Caco-2 (cell line): Measurements from ENCODE around the gene SH3BP1. TPM values are rescaled to one million over a fixed set of nuclear protein-coding genes. Genes with fewer than 3 reads are reported as not detected.
"Not testable (repeated sequence)": the region's sequence is repeated elsewhere in the genome, so short reads cannot be mapped to it uniquely, and the experiment has no call there.

ENCODE experiments used
- BruUV-seq: library from RNA; stranded (reverse); fragments of 400-500 nt; replicated peaks from 2 replicates; lab custom pipeline; 2021; lab: Mats Ljungman, UMichigan
- CTCF ChIA-PET: fragments of 300-600 bp; sonication (Branson Sonifier 250); formaldehyde crosslinking; loops from one replicate; lab custom pipeline; 2022; ENCODE audit warnings: antibody characterized with exemption; lab: Charles Lee
- POLR2A ChIA-PET: fragments of 300-600 bp; sonication (Branson Sonifier 250); formaldehyde crosslinking; loops from one replicate; lab custom pipeline; 2022; ENCODE audit warnings: antibody characterized with exemption; lab: Charles Lee
- DNase-seq, 2 experiments: peaks; one replicate each; pipeline versions ENCODE4 v3.0.0 to v3.0.0-alpha.2; 2020 to 2022
- H3K27me3 ChIP-seq: replicated peaks from 2 replicates; pipeline ENCODE4 v1.6.0; 2011; ENCODE audit warnings: low read length; ENCODE audit not compliant: control insufficient read depth, insufficient read depth
- H3K36me3 ChIP-seq: 2 replicates; pipeline ENCODE4 v1.5.1; 2011; ENCODE audit warnings: low read length; ENCODE audit not compliant: control insufficient read depth, insufficient read depth
- H3K4me1 ChIP-seq: fragments of 250-450 bp; sonication (Bioruptor Pico); 2 replicates; pipeline ENCODE4 v1.5.1; 2020; ENCODE audit warnings: mild to moderate bottlenecking
- H3K4me3 ChIP-seq: 2 replicates; pipeline ENCODE4 v1.5.1; 2011; ENCODE audit warnings: low read depth, mild to moderate bottlenecking, control low read depth, low read length
- H3K9me3 ChIP-seq: fragments of 250-450 bp; sonication (Bioruptor Pico); 2 replicates; pipeline ENCODE4 v1.5.1; 2020; ENCODE audit warnings: mild to moderate bottlenecking, moderate library complexity
- H3K27ac Mint-ChIP-seq: one replicate; pipeline ENCODE4 v1.8.0; 2022; ENCODE audit warnings: mixed read lengths; ENCODE audit not compliant: unreplicated experiment
- H3K27me3 Mint-ChIP-seq: one replicate; pipeline ENCODE4 v1.8.0; 2022; ENCODE audit warnings: mixed read lengths; ENCODE audit not compliant: insufficient read depth, unreplicated experiment
- H3K36me3 Mint-ChIP-seq: one replicate; pipeline ENCODE4 v1.8.0; 2022; ENCODE audit warnings: mild to moderate bottlenecking, mixed read lengths; ENCODE audit not compliant: insufficient read depth, unreplicated experiment
- H3K4me1 Mint-ChIP-seq: one replicate; pipeline ENCODE4 v1.8.0; 2022; ENCODE audit warnings: low read depth, mixed read lengths; ENCODE audit not compliant: unreplicated experiment
- H3K4me3 Mint-ChIP-seq: one replicate; pipeline ENCODE4 v1.8.0; 2022; ENCODE audit warnings: mild to moderate bottlenecking, moderate library complexity, mixed read lengths; ENCODE audit not compliant: unreplicated experiment
- H3K9me3 Mint-ChIP-seq: one replicate; pipeline ENCODE4 v1.8.0; 2022; ENCODE audit warnings: mixed read lengths; ENCODE audit not compliant: unreplicated experiment
- CTCF ChIP-seq, 2 experiments: fragments of 200-600 bp in 1 of 2; IDR thresholded peaks; 1 replicate in 1 of 2; 2 replicates in 1 of 2; pipeline versions ENCODE4 v1.5.1 to v1.8.0; 2011 to 2022; ENCODE audit warnings: antibody characterized with exemption in 1 of 2, control low read depth in 1 of 2, inconsistent platforms in 1 of 2, low read depth in 1 of 2, low read length in 1 of 2, mild to moderate bottlenecking in 1 of 2, moderate library complexity in 1 of 2; ENCODE audit not compliant: insufficient read depth in 1 of 2, severe bottlenecking in 1 of 2, unreplicated experiment in 1 of 2
- intact Hi-C: fragments of 100-400 bp; cut with micrococcal nuclease; formaldehyde crosslinking; loops from one replicate; pipeline ENCODE4 v1.10.0; 2022; ENCODE audit not compliant: unreplicated experiment
- total RNA-seq: library from RNA; stranded (reverse); gene quantifications from 2 replicates; pipeline ENCODE4 v1.2.3, GENCODE V29; 2022

Gene SH3BP1
- total RNA-seq, 1 experiment from 2014 or later: 19.8 TPM

DNA sequence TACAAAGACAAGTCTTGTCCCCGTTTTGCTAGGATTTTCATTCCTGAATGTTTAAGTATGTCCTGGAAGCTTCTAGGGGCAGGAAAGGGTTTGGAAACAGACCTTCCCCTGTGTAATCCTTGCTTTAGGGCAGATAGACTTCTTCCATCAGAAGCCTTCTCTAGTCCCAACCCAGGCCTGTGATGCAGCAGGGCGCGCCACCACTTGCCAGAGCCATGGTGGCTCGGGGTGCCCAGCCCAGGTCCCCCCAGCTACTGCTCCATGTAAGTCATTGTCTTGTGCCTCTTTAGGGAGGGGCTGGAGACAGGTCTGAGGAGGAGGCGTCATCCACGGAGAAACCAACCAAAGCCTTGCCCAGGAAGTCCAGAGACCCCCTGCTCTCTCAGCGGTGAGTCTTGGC lies 50.9 kb downstream of the SH3BP1 start:
- POLR2A ChIA-PET: no interaction called here
- Mint-ChIP-seq H3K9me3 (no peaks in the 10 kb centered on the region), H3K4me1 (no peaks in the 10 kb centered on the region), H3K4me3 (no peak overlapping the region), H3K27me3 (no peaks in the 10 kb centered on the region), H3K36me3 (peaks cover 27% of the 10 kb centered on the region), H3K27ac (no peak overlapping the region)
- Histone ChIP-seq H3K27me3 (no peaks in the 10 kb centered on the region; the same call in 1 of the 2 replicates), H3K36me3 (peaks cover 4% of the 10 kb centered on the region; the same call in 1 of the 2 replicates), H3K4me1 (peaks cover 6% of the 10 kb centered on the region; the same call in 1 of the 2 replicates), H3K9me3 (no peaks in the 10 kb centered on the region), H3K4me3 (no peak overlapping the region)
- intact Hi-C loops: no loop called here
- no peak for DNase-seq
- CTCF ChIA-PET: no interaction called here
- BruUV-seq: no TSS peak
- TF ChIP-seq CTCF (IDR thresholded peaks at IDR 0.05; ENCODE audit: insufficient read depth in 1 of 2, low read depth in 1 of 2, low read length in 1 of 2, severe bottlenecking in 1 of 2, unreplicated experiment in 1 of 2): no peak

DNA sequence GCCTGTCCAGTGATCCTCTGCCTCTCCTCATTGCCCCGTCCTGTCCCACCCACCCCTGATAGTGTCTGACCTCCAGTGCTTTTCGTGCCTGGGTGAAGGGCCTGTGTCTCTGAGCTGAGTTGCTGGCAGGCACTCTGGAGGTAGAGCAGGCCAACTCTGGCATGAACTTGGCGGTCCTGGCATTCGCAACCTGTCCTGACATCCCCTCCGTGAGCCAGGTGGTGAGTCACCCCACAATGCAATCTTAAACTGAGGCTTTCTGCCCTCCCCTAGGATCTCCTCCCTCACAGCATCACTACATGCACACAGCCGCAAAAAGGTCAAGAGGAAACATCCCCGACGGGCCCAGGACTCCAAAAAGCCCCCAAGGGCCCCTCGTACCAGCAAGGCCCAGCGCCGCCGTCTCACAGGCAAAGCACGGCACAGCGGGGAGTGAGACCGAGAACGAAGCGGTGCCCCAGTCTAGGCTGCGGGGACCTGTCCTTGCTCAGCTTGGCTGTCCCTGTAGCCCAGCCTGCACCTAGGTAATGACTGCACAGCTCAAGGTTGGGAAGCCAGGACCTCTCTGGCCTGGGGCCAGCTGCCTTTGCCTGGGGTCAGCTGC lies 51.5 kb downstream of the SH3BP1 start:
- no peaks in the 10 kb centered on the region for H3K4me1 ChIP-seq
- Mint-ChIP-seq H3K4me1 (peaks cover 3% of the 10 kb centered on the region), H3K9me3 (no peaks in the 10 kb centered on the region), H3K4me3 (no peak overlapping the region), H3K27ac (no peak overlapping the region), H3K27me3 (no peaks in the 10 kb centered on the region), H3K36me3 (peaks cover 24% of the 10 kb centered on the region)
- no peak for DNase-seq
- H3K4me3 ChIP-seq: no peak overlapping the region
- no TSS peak for BruUV-seq
- no peak for TF ChIP-seq CTCF (IDR thresholded peaks at IDR 0.05; ENCODE audit: insufficient read depth in 1 of 2, low read depth in 1 of 2, low read length in 1 of 2, severe bottlenecking in 1 of 2, unreplicated experiment in 1 of 2)
- peaks cover 4% of the 10 kb centered on the region; the same call in 1 of the 2 replicates for H3K36me3 ChIP-seq
- no peaks in the 10 kb centered on the region for H3K9me3 ChIP-seq
- ChIA-PET CTCF (no interaction called here), POLR2A (no interaction called here)
- intact Hi-C loops: no loop called here
- no peaks in the 10 kb centered on the region; the same call in 1 of the 2 replicates for H3K27me3 ChIP-seq

DNA sequence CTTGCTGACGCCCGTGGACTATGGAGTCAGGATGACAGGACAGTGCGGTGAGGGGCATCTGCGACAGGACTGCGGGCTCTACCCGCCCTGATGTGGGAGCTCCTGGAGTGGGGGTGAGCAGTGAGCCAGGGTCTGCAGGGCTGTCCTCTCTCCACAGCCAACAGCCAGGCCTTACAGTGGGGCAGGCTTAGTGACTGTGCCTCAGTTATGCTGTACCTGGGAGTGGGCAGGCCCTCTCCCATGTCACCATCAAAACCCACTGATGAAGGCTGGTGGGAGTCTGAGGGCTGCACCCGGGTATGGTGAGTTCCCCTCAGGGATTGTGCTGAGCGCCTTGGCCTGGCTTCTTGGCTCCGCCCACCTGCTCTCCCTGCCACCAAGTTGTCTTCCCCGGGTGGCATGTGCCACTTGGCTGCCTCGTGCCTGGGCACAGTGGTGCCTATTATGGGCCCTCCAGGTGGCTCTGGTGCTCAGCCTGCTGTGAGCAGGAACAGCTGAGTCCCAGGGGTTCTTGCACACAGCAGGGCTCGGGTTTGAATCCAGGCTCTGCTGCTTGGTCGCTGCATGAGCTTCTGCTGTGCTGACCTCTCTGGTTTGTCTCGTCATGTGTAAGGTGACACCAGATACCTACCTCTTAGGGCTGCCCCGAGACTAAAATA lies 53.3 kb downstream of the SH3BP1 start:
- Mint-ChIP-seq H3K9me3 (no peaks in the 10 kb centered on the region), H3K4me3 (no peak overlapping the region), H3K36me3 (peaks cover 16% of the 10 kb centered on the region), H3K4me1 (peaks cover 13% of the 10 kb centered on the region), H3K27me3 (no peaks in the 10 kb centered on the region), H3K27ac (no peak overlapping the region)
- no peak for DNase-seq
- H3K4me1 ChIP-seq: peaks cover 5% of the 10 kb centered on the region; the same call in 1 of the 2 replicates
- no peaks in the 10 kb centered on the region for H3K9me3 ChIP-seq
- no peak for TF ChIP-seq CTCF (IDR thresholded peaks at IDR 0.05; ENCODE audit: insufficient read depth in 1 of 2, low read depth in 1 of 2, low read length in 1 of 2, severe bottlenecking in 1 of 2, unreplicated experiment in 1 of 2)
- no peak overlapping the region for H3K4me3 ChIP-seq
- ChIA-PET POLR2A (no interaction called here), CTCF (no interaction called here)
- intact Hi-C loops: no loop called here
- H3K36me3 ChIP-seq: peaks cover 4% of the 10 kb centered on the region; the same call in 1 of the 2 replicates
- no TSS peak for BruUV-seq
- no peaks in the 10 kb centered on the region for H3K27me3 ChIP-seq

DNA sequence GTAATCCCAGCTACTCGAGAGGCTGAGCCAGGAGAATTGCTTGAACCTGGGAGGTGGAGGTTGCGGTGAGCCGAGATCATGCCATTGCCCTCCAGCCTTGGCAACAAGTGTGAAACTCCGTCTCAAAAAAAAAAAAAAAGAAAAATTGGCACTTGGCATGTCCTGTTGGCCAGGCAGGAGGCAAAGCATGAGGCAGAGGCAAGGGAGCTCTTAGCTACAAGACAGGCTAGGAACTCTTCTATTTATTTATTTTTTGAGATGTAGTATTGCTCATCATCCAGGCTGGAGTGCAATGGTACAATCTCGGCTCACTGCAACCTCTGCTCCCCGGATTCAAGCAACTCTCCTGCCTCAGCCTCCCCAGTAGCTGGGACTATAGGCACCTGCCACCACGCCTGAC lies 54.7 kb downstream of the SH3BP1 start:
- ChIA-PET CTCF (interaction anchor here (2.8 kb wide), 1 partner anchor 12 kb away, joined by 10 read pairs; no protein-coding TSS in a partner anchor), POLR2A (interaction anchor here (0.6 kb wide), 1 partner anchor 56 kb away, joined by 3 read pairs; no protein-coding TSS in a partner anchor)
- peaks cover 13% of the 10 kb centered on the region for H3K4me1 Mint-ChIP-seq
- H3K9me3 Mint-ChIP-seq, H3K4me3 Mint-ChIP-seq, H3K4me1 ChIP-seq, H3K27me3 Mint-ChIP-seq, H3K27me3 ChIP-seq, H3K27ac Mint-ChIP-seq, H3K9me3 ChIP-seq, BruUV-seq, H3K36me3 Mint-ChIP-seq, DNase-seq, intact Hi-C loops, H3K36me3 ChIP-seq, H3K4me3 ChIP-seq: not testable (repeated sequence)
